GM12878 (cell line): Measurements from ENCODE around the gene PGK1.

ENCODE experiments used
- CBX3 ChIP-seq: fragments of 200-600 bp; sonication (generic); IDR thresholded peaks from 2 replicates; pipeline ENCODE4 v1.6.1; 2016; ENCODE audit warnings: low read depth, borderline replicate concordance
- CTCF ChIP-seq, 3 experiments: IDR thresholded peaks in 2 of 3; conservative IDR thresholded peaks in 1 of 3; 2 replicates each; pipeline ENCODE4 v1.5.1; 2011; ENCODE audit warnings: low read depth in 3 of 3, low read length in 3 of 3, mild to moderate bottlenecking in 3 of 3, control low read depth in 2 of 3, moderate library complexity in 2 of 3, inconsistent platforms in 1 of 3, mixed read lengths in 1 of 3; ENCODE audit not compliant: control insufficient read depth in 2 of 3, insufficient read depth in 1 of 3; ENCODE audit errors: extremely low read depth in 1 of 3
- ETV6 ChIP-seq, 2 experiments: fragments of 450-650 bp in 1 of 2; IDR thresholded peaks in 1 of 2; conservative IDR thresholded peaks in 1 of 2; 2 replicates each; pipeline ENCODE4 v1.6.1; 2014; ENCODE audit warnings: antibody characterized with exemption in 1 of 2, borderline replicate concordance in 1 of 2, low read depth in 1 of 2, mild to moderate bottlenecking in 1 of 2, moderate library complexity in 1 of 2
- MAX ChIP-seq: IDR thresholded peaks from 2 replicates; pipeline ENCODE4 v1.6.1; 2012; ENCODE audit warnings: low read depth, low read length, improper control_type of control experiment
- NFIC ChIP-seq: IDR thresholded peaks from 2 replicates; pipeline ENCODE4 v1.6.1; 2012; ENCODE audit warnings: low read depth, mild to moderate bottlenecking, inconsistent platforms, low read length, moderate library complexity
- POLR2A ChIP-seq: IDR thresholded peaks from 2 replicates; pipeline ENCODE4 v1.6.1; 2011; ENCODE audit warnings: low read depth, mild to moderate bottlenecking, low read length
- POLR2AphosphoS5 ChIP-seq: IDR thresholded peaks from 2 replicates; pipeline ENCODE4 v1.6.1; 2011; ENCODE audit warnings: mild to moderate bottlenecking, low read length, inconsistent platforms
- RAD21 ChIP-seq: IDR thresholded peaks from 2 replicates; pipeline ENCODE4 v1.6.1; 2011; ENCODE audit warnings: mild to moderate bottlenecking, low read depth, low read length, moderate library complexity; ENCODE audit not compliant: insufficient read depth
- RAD51 ChIP-seq: fragments of 450-650 bp; IDR thresholded peaks from 2 replicates; pipeline ENCODE4 v1.6.1; 2016; ENCODE audit warnings: moderate library complexity, mild to moderate bottlenecking, inconsistent platforms
- REST ChIP-seq: IDR thresholded peaks from 2 replicates; pipeline ENCODE4 v1.6.1; 2012; ENCODE audit warnings: mild to moderate bottlenecking, low read depth, low read length
- TAF1 ChIP-seq: IDR thresholded peaks from 2 replicates; pipeline ENCODE4 v1.6.1; 2011; ENCODE audit warnings: mild to moderate bottlenecking, low read depth, low read length, borderline replicate concordance

GRCh38 chrX:78123190-78123589, 19.1 kb downstream of the PGK1 start:
- TF ChIP-seq TAF1 (no peak), REST (no peak), CTCF (IDR thresholded peaks at IDR 0.05 in 2 of 3, conservative IDR thresholded peaks at IDR 0.05 in 1 of 3; ENCODE audit: control insufficient read depth in 2 of 3, extremely low read depth in 1 of 3, insufficient read depth in 1 of 3, low read depth in 3 of 3, low read length in 3 of 3) (no peak), MAX (no peak), RAD51 (no peak), POLR2A (no peak), POLR2AphosphoS5 (no peak), CBX3 (no peak), RAD21 (no peak), ETV6 (conservative IDR thresholded peaks at IDR 0.05 in 1 of 2, IDR thresholded peaks at IDR 0.05 in 1 of 2; ENCODE audit: borderline replicate concordance in 1 of 2, low read depth in 1 of 2) (no peak), NFIC (no peak)
